ENCODE results near the gene POU2F1. TPM values are rescaled to one million over a fixed set of nuclear protein-coding genes. Genes with fewer than 3 reads are reported as not detected.
A peak's percentile ranks its signal among the peaks of the same experiment; 100 is the strongest.

Gene POU2F1
- total and polyA plus RNA-seq, 9 donors = 3.9 to 24.6 (median 17.0) TPM

- no peak overlapping the region for H3K4me3 ChIP-seq
- intact Hi-C loops (cut with DNase I) = no loop called here
- H3K27ac ChIP-seq = no peak overlapping the region
- no peaks in the 10 kb centered on the region for H3K36me3 ChIP-seq
- H3K4me1 ChIP-seq (ENCODE audit: insufficient read depth) = no peaks in the 10 kb centered on the region
- H3K27me3 ChIP-seq = no peaks in the 10 kb centered on the region
- no peaks in the 10 kb centered on the region for H3K9me3 ChIP-seq
- TF ChIP-seq POLR2A (IDR thresholded peaks at IDR 0.05) (no peak), CTCF (IDR thresholded peaks at IDR 0.05) (no peak), EP300 (IDR thresholded peaks at IDR 0.05) (no peak)
- 62 to 82% (median 73%) methylated on average over 6 of the region's 6 CpGs for WGBS, 3 donors
- no peak for DNase-seq
Measured at GRCh38 chr1:167434306-167434705, 213.6 kb downstream of the POU2F1 start.

GRCh38 chr1:167435484-167435883 is 214.8 kb downstream of the POU2F1 start:
- DNase-seq = no peak
- Histone ChIP-seq H3K36me3 (no peaks in the 10 kb centered on the region), H3K27me3 (no peaks in the 10 kb centered on the region), H3K4me3 (no peak overlapping the region), H3K4me1 (ENCODE audit: insufficient read depth) (no peaks in the 10 kb centered on the region), H3K27ac (no peak overlapping the region), H3K9me3 (no peaks in the 10 kb centered on the region)
- TF ChIP-seq EP300 (IDR thresholded peaks at IDR 0.05) (no peak), CTCF (IDR thresholded peaks at IDR 0.05) (no peak), POLR2A (IDR thresholded peaks at IDR 0.05) (no peak)
- intact Hi-C loops (cut with DNase I) = no loop called here
- WGBS, 3 donors = 91 to 95% (median 91%) methylated on average over 4 of the region's 4 CpGs

GRCh38 chr1:167438171-167439138 is 217.8 kb downstream of the POU2F1 start:
- no peak for DNase-seq
- Histone ChIP-seq H3K36me3 (no peaks in the 10 kb centered on the region), H3K4me3 (no peak overlapping the region), H3K9me3 (no peaks in the 10 kb centered on the region), H3K27me3 (no peaks in the 10 kb centered on the region), H3K27ac (no peak overlapping the region), H3K4me1 (ENCODE audit: insufficient read depth) (no peaks in the 10 kb centered on the region)
- intact Hi-C loops (cut with DNase I) = no loop called here
- 74 to 85% (median 77%) methylated on average over 16 to 17 of the region's 17 CpGs for WGBS, 3 donors
- no peak for TF ChIP-seq CTCF (IDR thresholded peaks at IDR 0.05)
- TF ChIP-seq POLR2A (IDR thresholded peaks at IDR 0.05) = no peak
- TF ChIP-seq EP300 (IDR thresholded peaks at IDR 0.05) = no peak

GRCh38 chr1:167439301-167439988 is 218.8 kb downstream of the POU2F1 start:
- peak in 2 of 5 donors; percentile 45 to 55 for DNase-seq
- TF ChIP-seq EP300 (IDR thresholded peaks at IDR 0.05) (no peak), POLR2A (IDR thresholded peaks at IDR 0.05) (no peak), CTCF (IDR thresholded peaks at IDR 0.05) (no peak)
- Histone ChIP-seq H3K9me3 (no peaks in the 10 kb centered on the region), H3K4me3 (peak overlapping the region; percentile 14), H3K27ac (no peak overlapping the region), H3K4me1 (ENCODE audit: insufficient read depth) (no peaks in the 10 kb centered on the region), H3K36me3 (no peaks in the 10 kb centered on the region), H3K27me3 (no peaks in the 10 kb centered on the region)
- intact Hi-C loops (cut with DNase I) = no loop called here
- 1 to 3% (median 2%) methylated on average over 49 of the region's 49 CpGs for WGBS, 3 donors

Measured in ovary (tissue), 9 donors.